GM19463 (cell line): ENCODE data around the gene FBXW12.
"Not testable (repeated sequence)": the region's sequence is repeated elsewhere in the genome, so short reads cannot be mapped to it uniquely, and the experiment has no call there.

Experiments
- ATAC-seq: cut with Tn5 transposase; IDR thresholded peaks from one replicate; pipeline ENCODE4 v1.9.1; 2021; ENCODE audit warnings: mild to moderate bottlenecking, moderate library complexity; ENCODE audit not compliant: unreplicated experiment

Gene FBXW12

GRCh38 chr3:48372377-48372770 is 355 bp downstream of the FBXW12 start:
- no peak for ATAC-seq

GRCh38 chr3:48372862-48373435 is 930 bp downstream of the FBXW12 start:
- no peak for ATAC-seq

GRCh38 chr3:48387634-48388033 is 15.6 kb downstream of the FBXW12 start:
- ATAC-seq: no peak

DNA sequence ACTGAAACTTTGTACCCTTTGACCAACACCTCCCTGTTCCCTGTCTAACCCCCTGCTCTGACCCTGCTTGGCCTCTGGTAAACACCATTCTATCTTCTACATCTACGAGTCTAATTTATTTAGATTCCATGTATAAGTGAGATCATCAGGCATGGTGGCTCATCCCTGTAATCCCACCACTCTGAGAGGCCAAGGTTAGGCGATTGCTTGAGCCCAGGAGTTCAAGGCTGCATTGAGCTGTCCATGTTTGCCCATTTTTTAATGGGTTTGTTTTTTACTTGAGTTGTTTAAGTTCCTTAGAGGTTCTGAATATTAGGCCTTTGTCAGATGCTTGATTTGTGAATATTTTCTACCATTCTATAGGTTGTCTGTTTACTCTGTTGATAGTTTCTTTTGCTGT is 16.9 kb downstream of the FBXW12 start:
- ATAC-seq: no peak

GRCh38 chr3:48394391-48394790 is 22.4 kb downstream of the FBXW12 start:
- ATAC-seq: no peak

DNA sequence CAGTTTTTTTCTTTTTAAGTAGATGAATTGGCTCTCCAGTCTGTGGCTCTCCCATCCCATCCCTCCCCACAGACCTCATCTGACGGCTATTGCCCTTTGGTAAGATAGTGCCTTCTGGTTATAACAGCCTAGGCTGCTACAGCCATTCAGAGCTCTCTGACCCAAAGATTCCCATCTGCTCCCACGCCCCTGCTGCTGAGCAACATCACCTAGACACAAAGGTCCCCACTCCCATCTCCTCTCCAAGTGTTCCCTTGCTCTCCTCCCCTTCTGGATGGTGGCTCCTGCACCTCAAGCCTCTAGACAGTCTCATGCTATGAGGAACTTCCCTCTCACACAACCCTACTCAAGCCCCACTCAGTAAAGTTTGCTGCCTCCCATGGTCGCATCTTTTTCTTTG is 23.7 kb downstream of the FBXW12 start:
- ATAC-seq: no peak

GRCh38 chr3:48397767-48398681 is 26.0 kb downstream of the FBXW12 start:
- ATAC-seq: no peak

DNA sequence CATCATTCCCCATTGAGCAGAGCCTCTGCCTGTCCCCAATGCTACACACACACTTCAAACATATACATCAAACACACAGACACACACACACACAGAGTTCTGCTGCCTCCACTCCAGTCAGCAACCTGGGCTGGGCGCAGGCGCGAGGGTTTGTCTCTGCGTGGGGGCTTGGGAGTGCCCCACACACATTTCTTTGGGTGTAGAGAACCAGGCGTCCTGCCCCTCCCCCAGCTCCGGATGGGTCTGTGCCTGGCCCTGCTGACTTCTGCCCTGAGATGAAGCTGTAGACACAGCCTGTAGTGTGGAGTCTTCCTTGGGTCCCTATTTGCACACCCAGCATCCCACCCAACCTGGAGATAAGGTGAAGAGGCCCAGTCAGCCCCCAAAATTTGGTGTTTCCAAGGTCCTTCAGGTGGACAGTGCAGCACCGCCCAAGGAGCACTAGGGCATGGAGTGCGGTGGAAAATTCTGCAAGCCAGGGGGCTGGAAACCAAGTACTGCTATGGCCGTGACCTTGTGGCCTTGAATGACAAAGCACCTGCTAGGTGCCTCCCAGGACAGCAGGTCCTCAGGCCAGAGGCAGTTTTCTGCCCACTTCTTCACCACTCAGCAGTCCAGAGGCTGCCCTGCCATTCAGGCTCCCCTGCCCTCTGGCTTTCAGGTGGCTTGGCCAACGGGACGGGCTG is 26.8 kb downstream of the FBXW12 start:
- no peak for ATAC-seq

- no peak for ATAC-seq
These were observed 27.6 kb downstream of the FBXW12 start for GRCh38 chr3:48399387-48400172.

- no peak for ATAC-seq
These were observed 28.9 kb downstream of the FBXW12 start for GRCh38 chr3:48400824-48401433.

DNA sequence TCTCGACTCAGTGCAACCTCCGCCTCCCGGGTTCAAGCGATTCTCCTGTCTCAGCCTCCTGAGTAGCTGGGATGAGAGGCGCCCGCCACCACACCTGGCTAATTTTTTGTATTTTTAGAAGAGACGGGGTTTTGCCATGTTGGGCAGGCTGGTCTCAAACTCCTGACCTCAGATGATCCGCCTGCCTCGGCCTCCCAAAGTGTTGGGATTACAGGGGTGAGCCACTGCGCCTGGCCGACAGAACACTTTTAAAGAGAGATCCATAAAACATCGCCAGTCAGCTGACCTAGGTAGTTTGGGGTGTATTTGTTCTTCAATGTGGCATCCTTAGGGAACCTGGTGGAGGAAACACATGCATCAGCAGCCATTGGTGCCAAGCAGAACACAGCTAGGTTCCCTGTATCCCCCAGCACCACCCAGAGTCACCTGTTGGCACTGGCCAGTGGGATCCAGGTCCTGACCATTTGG is 29.4 kb downstream of the FBXW12 start:
- ATAC-seq: not testable (repeated sequence)

DNA sequence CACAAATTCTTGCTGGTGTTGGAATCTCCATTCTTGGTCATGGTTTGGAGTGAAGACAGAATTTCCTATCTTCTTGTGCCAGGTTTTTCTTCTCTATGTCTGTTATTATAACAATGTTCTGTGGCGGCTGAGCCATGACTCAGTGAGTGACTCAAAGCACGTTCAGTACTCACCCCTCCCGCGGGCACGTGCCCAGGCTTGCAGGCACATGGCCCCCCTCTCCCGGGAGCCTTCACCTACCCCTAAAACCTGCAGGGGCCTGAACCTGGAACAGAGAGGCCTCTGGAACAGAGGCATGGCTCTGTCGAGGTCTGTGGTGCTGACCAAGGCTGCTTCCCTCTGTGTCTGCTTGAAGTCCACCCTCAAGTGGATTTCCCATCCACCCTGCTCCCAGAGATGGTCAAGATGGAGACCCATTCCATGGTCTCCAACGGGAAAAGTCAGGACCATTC is 30.3 kb downstream of the FBXW12 start:
- ATAC-seq: no peak

- no peak for ATAC-seq
These were observed 30.9 kb downstream of the FBXW12 start for GRCh38 chr3:48402907-48403306.

- no peak for ATAC-seq
These were observed 31.8 kb downstream of the FBXW12 start for GRCh38 chr3:48403533-48404439.

GRCh38 chr3:48404440-48405342 is 32.7 kb downstream of the FBXW12 start:
- ATAC-seq: no peak

DNA sequence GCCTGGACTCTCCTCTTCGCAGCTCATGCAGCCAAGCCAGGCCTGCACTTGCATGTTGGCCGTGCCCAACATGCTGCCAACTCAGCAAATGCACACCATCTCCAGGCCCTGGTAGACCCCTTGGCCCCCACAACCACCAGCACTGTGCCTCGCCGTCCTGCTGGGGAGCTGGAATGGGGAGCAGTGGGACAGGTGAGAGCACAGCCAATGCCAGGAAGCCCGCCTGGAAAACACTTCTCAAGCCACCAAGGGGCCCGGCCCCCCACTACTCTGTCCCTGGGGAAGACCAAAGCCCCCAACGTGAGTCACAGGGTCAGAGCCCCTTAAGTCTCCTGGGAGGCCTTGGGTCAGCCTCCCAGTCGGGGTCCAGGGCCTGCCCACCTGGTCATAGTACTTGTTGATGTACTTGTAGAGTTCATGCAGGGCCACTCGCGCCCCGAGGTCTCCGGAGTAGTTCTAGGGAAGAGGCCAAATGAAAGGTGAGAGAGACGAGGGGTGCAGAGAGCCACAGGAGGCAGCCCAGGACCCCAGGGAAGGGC is 33.4 kb downstream of the FBXW12 start:
- ATAC-seq: no peak

DNA sequence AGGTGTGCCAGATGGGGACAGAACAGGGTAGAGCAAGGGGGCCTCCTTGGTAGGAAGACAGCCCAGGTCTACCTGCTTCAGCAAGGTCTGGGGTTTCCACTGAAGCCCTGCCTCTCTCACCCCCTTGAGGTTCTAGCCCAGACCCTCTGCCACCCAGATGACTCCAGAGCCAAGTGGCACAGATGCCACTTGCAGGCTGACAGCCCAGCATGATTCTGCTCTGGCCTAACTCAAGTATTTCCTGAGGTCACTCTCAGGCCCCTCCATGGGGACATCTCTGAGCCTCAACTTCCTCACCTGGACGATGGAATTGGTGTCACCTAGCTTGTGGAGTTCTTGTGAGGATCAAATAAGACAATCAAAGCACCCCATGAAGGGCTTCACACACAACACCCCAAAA is 34.0 kb downstream of the FBXW12 start:
- ATAC-seq: no peak
